ENCODE results near the gene SPAG16. TPM values are rescaled to one million over a fixed set of nuclear protein-coding genes. Genes with fewer than 3 reads are reported as not detected.

The SPAG16 gene
- total RNA-seq, 2 experiments from 2014 or later, result 2.8 to 3.2 TPM

- Histone ChIP-seq H3K27ac (ENCODE audit: low read depth in 1 of 2, low read length in 2 of 2) (no peak overlapping the region), H3K4me3 (ENCODE audit: low read length) (no peak overlapping the region), H3K4me1 (ENCODE audit: insufficient read depth, low read length) (no peaks in the 10 kb centered on the region), H3K36me3 (ENCODE audit: insufficient read depth, low read length) (no peaks in the 10 kb centered on the region), H3K9me3 (ENCODE audit: control insufficient read depth in 1 of 2, insufficient read depth in 1 of 2, low read length in 2 of 2) (no peaks in the 10 kb centered on the region), H3K27me3 (ENCODE audit: control insufficient read depth in 1 of 2, insufficient read depth in 2 of 2, low read length in 2 of 2) (no peaks in the 10 kb centered on the region)
- DNase-seq, result no peak
- H3K4me1 Mint-ChIP-seq (ENCODE audit: low read depth), result no peaks in the 10 kb centered on the region
- no peaks in the 10 kb centered on the region for H3K36me3 Mint-ChIP-seq (ENCODE audit: low read depth)
- ChIA-PET CTCF (no interaction called here), POLR2A (no interaction called here)
- no peak overlapping the region for H3K27ac Mint-ChIP-seq
- H3K9me3 Mint-ChIP-seq, result peaks cover 5% of the 10 kb centered on the region
- TF ChIP-seq CTCF (IDR thresholded peaks at IDR 0.05), result no peak
- H3K27me3 Mint-ChIP-seq, result no peaks in the 10 kb centered on the region
- no peak overlapping the region for H3K4me3 Mint-ChIP-seq
- ATAC-seq (ENCODE audit: poor library complexity), result no peak
- intact Hi-C loops (cut with DNase I, micrococcal nuclease), result no loop called here
Measured at GRCh38 chr2:214265991-214266489, 981.8 kb downstream of the SPAG16 start.

GRCh38 chr2:214277880-214278279 is 993.6 kb downstream of the SPAG16 start:
- H3K27me3 Mint-ChIP-seq, result peaks cover 4% of the 10 kb centered on the region
- no peaks in the 10 kb centered on the region for H3K36me3 ChIP-seq (ENCODE audit: insufficient read depth, low read length)
- POLR2A ChIA-PET, result no interaction called here
- peaks cover 15% of the 10 kb centered on the region for H3K9me3 Mint-ChIP-seq
- no peak for ATAC-seq (ENCODE audit: poor library complexity)
- H3K4me3 ChIP-seq (ENCODE audit: low read length), result no peak overlapping the region
- no peak for TF ChIP-seq CTCF (IDR thresholded peaks at IDR 0.05)
- peaks cover 0 to 7% of the 10 kb centered on the region in 2 experiments for H3K9me3 ChIP-seq (ENCODE audit: control insufficient read depth in 1 of 2, insufficient read depth in 1 of 2, low read length in 2 of 2)
- no peaks in the 10 kb centered on the region for H3K36me3 Mint-ChIP-seq (ENCODE audit: low read depth)
- H3K27ac ChIP-seq (ENCODE audit: low read depth in 1 of 2, low read length in 2 of 2), result no peak overlapping the region
- H3K27me3 ChIP-seq (ENCODE audit: control insufficient read depth in 1 of 2, insufficient read depth in 2 of 2, low read length in 2 of 2), result no peaks in the 10 kb centered on the region
- no peak overlapping the region for H3K4me3 Mint-ChIP-seq
- H3K4me1 Mint-ChIP-seq (ENCODE audit: low read depth), result no peaks in the 10 kb centered on the region
- intact Hi-C loops (cut with DNase I, micrococcal nuclease), result no loop called here
- H3K27ac Mint-ChIP-seq, result no peak overlapping the region
- CTCF ChIA-PET, result no interaction called here
- no peak for DNase-seq
- H3K4me1 ChIP-seq (ENCODE audit: insufficient read depth, low read length), result no peaks in the 10 kb centered on the region

DNA sequence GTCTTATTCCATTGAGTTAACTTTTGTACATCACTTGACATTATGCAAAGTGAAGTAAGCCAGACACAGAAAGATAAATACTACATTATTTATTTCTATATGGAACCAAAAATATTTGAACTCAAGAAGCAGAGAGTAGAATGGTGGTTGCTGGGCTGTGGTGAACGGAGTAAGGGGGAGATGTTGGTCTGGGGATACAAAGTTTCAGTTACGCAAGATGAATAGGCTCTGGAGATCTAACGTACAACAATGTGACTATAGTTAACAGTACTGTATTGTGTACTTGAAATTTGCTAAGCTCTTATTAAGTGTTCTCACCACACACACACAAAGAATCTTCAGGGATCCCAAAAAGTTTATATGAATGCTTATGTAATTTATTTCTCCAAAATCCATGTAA is 1001.7 kb downstream of the SPAG16 start:
- DNase-seq, result no peak
- intact Hi-C loops (cut with DNase I, micrococcal nuclease), result no loop called here
- H3K9me3 ChIP-seq (ENCODE audit: control insufficient read depth in 1 of 2, insufficient read depth in 1 of 2, low read length in 2 of 2), result peaks cover 0 to 2% of the 10 kb centered on the region in 2 experiments
- H3K36me3 ChIP-seq (ENCODE audit: insufficient read depth, low read length), result no peaks in the 10 kb centered on the region
- no peak overlapping the region for H3K27ac ChIP-seq (ENCODE audit: low read depth in 1 of 2, low read length in 2 of 2)
- no peak overlapping the region for H3K4me3 ChIP-seq (ENCODE audit: low read length)
- H3K4me1 ChIP-seq (ENCODE audit: insufficient read depth, low read length), result no peaks in the 10 kb centered on the region
- H3K4me3 Mint-ChIP-seq, result no peak overlapping the region
- H3K9me3 Mint-ChIP-seq, result peaks cover 12% of the 10 kb centered on the region
- ATAC-seq (ENCODE audit: poor library complexity), result no peak
- no peak for TF ChIP-seq CTCF (IDR thresholded peaks at IDR 0.05)
- no peaks in the 10 kb centered on the region for H3K27me3 ChIP-seq (ENCODE audit: control insufficient read depth in 1 of 2, insufficient read depth in 2 of 2, low read length in 2 of 2)
- H3K4me1 Mint-ChIP-seq (ENCODE audit: low read depth), result no peaks in the 10 kb centered on the region
- peaks cover under 1% of the 10 kb centered on the region for H3K27me3 Mint-ChIP-seq
- CTCF ChIA-PET, result no interaction called here
- POLR2A ChIA-PET, result no interaction called here
- no peaks in the 10 kb centered on the region for H3K36me3 Mint-ChIP-seq (ENCODE audit: low read depth)
- no peak overlapping the region for H3K27ac Mint-ChIP-seq
